B cell (primary cell): ENCODE measurements around the gene TMEM222. TPM values are rescaled to one million over a fixed set of nuclear protein-coding genes. Genes with fewer than 3 reads are reported as not detected.

Experiments used
- ATAC-seq: fragments of 200-7000 bp; cut with Tn5 transposase; one replicate; pipeline ENCODE4 v1.10.0; 2021; ENCODE audit warnings: low read depth, mild to moderate bottlenecking, moderate number of reproducible peaks, moderate library complexity
- CTCF ChIA-PET: fragments of 350-600 bp; sonication (Branson Sonifier 250); formaldehyde crosslinking; loops from one replicate; lab custom pipeline; 2021; ENCODE audit warnings: antibody characterized with exemption, inconsistent platforms; lab: Charles Lee
- POLR2A ChIA-PET: fragments of 350-600 bp; sonication (Branson Sonifier 250); formaldehyde crosslinking; loops from one replicate; lab custom pipeline; 2021; ENCODE audit warnings: antibody characterized with exemption; lab: Charles Lee
- DNase-seq: peaks from one replicate; pipeline ENCODE4 v3.0.0; 2013
- H2AFZ ChIP-seq: 2 replicates; pipeline ENCODE4 v1.6.1; 2012; ENCODE audit warnings: mild to moderate bottlenecking, low read depth, low read length; ENCODE audit not compliant: insufficient read depth, poor library complexity, severe bottlenecking
- H3K27ac ChIP-seq, 2 donors: 1 replicate in 1 of 2; 2 replicates in 1 of 2; pipeline ENCODE4 v1.5.1; 2012 to 2013; ENCODE audit warnings: low read length in 2 of 2, mild to moderate bottlenecking in 2 of 2, moderate library complexity in 1 of 2
- H3K27me3 ChIP-seq, 4 experiments: fragments of 200-600 bp in 1 of 4; sonication (generic) in 1 of 4; replicated peaks in 1 of 4; 1 replicate in 2 of 4; 2 replicates in 2 of 4; pipeline versions ENCODE4 v1.6.1 to v1.7.0; 2013 to 2016; ENCODE audit warnings: low read length in 3 of 4, mild to moderate bottlenecking in 2 of 4, mixed read lengths in 1 of 4, moderate library complexity in 1 of 4; ENCODE audit not compliant: insufficient read depth in 4 of 4, control insufficient read depth in 3 of 4; ENCODE audit errors: control extremely low read depth in 1 of 4
- H3K36me3 ChIP-seq, 2 experiments: replicated peaks in 1 of 2; 1 replicate in 1 of 2; 2 replicates in 1 of 2; pipeline versions ENCODE4 v1.6.1 to v1.7.1; 2013; ENCODE audit warnings: low read length in 1 of 2; ENCODE audit not compliant: insufficient read depth in 2 of 2, control insufficient read depth in 1 of 2; ENCODE audit errors: control extremely low read depth in 1 of 2, extremely low read depth in 1 of 2
- H3K4me1 ChIP-seq, 2 donors: fragments of 200-600 bp in 1 of 2; sonication (generic) in 1 of 2; 1 replicate in 1 of 2; 2 replicates in 1 of 2; pipeline versions ENCODE4 v1.5.1 to v1.6.1; 2013 to 2017; ENCODE audit warnings: low read length in 2 of 2; ENCODE audit not compliant: control insufficient read depth in 2 of 2, insufficient read depth in 2 of 2
- H3K4me2 ChIP-seq: replicated peaks from 2 replicates; pipeline ENCODE3; 2012; ENCODE audit warnings: mild to moderate bottlenecking, low read depth, low read length; ENCODE audit not compliant: poor library complexity, severe bottlenecking
- H3K4me3 ChIP-seq, 5 experiments: fragments of 200-600 bp in 1 of 5; sonication (generic) in 1 of 5; 1 replicate in 3 of 5; 2 replicates in 2 of 5; pipeline versions ENCODE4 v1.5.1 to v1.7.0; 2011 to 2016; ENCODE audit warnings: low read length in 4 of 5, mild to moderate bottlenecking in 4 of 5, low read depth in 2 of 5, control low read depth in 1 of 5, moderate library complexity in 1 of 5; ENCODE audit not compliant: insufficient read depth in 1 of 5; ENCODE audit errors: control extremely low read depth in 1 of 5, extremely low read depth in 1 of 5
- H3K79me2 ChIP-seq: fragments of 200-600 bp; sonication (generic); one replicate; pipeline ENCODE4 v1.6.0; 2016; ENCODE audit warnings: low read length; ENCODE audit not compliant: control insufficient read depth, insufficient read depth
- H3K9ac ChIP-seq: fragments of 200-600 bp; sonication (generic); 2 replicates; pipeline ENCODE4 v1.6.1; 2017; ENCODE audit warnings: mild to moderate bottlenecking, low read length, moderate library complexity
- H3K9me3 ChIP-seq, 3 donors: one replicate each; pipeline versions ENCODE4 v1.6.1 to v1.7.1; 2013; ENCODE audit warnings: low read length in 2 of 3; ENCODE audit not compliant: control insufficient read depth in 2 of 3, insufficient read depth in 1 of 3; ENCODE audit errors: control extremely low read depth in 1 of 3
- H4K20me1 ChIP-seq: 2 replicates; pipeline ENCODE4 v1.6.0; 2012; ENCODE audit warnings: mild to moderate bottlenecking, low read length; ENCODE audit not compliant: insufficient read depth, control insufficient read depth, poor library complexity, severe bottlenecking
- H3K27ac Mint-ChIP-seq: one replicate; pipeline ENCODE4 v1.8.0; 2021; ENCODE audit warnings: mixed read lengths
- H3K27me3 Mint-ChIP-seq: one replicate; pipeline ENCODE4 v1.8.0; 2021; ENCODE audit warnings: mixed read lengths
- H3K4me1 Mint-ChIP-seq: one replicate; pipeline ENCODE4 v1.8.0; 2021; ENCODE audit warnings: mixed read lengths
- H3K4me3 Mint-ChIP-seq: one replicate; pipeline ENCODE4 v1.8.0; 2021; ENCODE audit warnings: mixed read lengths
- H3K9me3 Mint-ChIP-seq: one replicate; pipeline ENCODE4 v1.8.0; 2022; ENCODE audit warnings: mixed read lengths; ENCODE audit not compliant: insufficient read depth
- EZH2 ChIP-seq: IDR thresholded peaks from 2 replicates; pipeline ENCODE4 v1.6.1; 2012; ENCODE audit warnings: borderline replicate concordance, low read depth, mild to moderate bottlenecking, moderate library complexity, low read length; ENCODE audit not compliant: insufficient read depth, poor library complexity, severe bottlenecking
- WGBS: methylation state at CpG from one replicate; pipeline ENCODE4 v1.1.5; 2013; ENCODE audit warnings: missing lambda C conversion rate; ENCODE audit not compliant: insufficient coverage; 5-methylcytosine and 5-hydroxymethylcytosine counted together
- intact Hi-C: fragments of 100-400 bp; cut with micrococcal nuclease; formaldehyde crosslinking; loops from one replicate; pipeline ENCODE4 v1.10.0; 2022
- polyA plus RNA-seq: library from polyadenylated mRNA; depleted of rRNA; stranded (reverse); fragments of >200 nt; gene quantifications from 2 replicates; pipeline ENCODE4 v1.2.3, GENCODE V29; 2012
- total RNA-seq, 2 donors: library from RNA; stranded (reverse); fragments of 120-200 nt in 1 of 2; gene quantifications; 1 replicate in 1 of 2; 2 replicates in 1 of 2; pipeline versions ENCODE4 v1.2.3 to v1.2.4, GENCODE V29; 2013 to 2022
- TF ChIP-seq, protein P1 (sequence below): fragments of 200-600 bp; IDR thresholded peaks from one replicate; pipeline ENCODE4 v1.8.0; 2022; ENCODE audit warnings: antibody characterized with exemption, mild to moderate bottlenecking

Gene TMEM222
- total and polyA plus RNA-seq, 2 donors (not counting 1 experiment from before 2014, with no cell fraction given): 44.2 to 80.9 TPM

DNA sequence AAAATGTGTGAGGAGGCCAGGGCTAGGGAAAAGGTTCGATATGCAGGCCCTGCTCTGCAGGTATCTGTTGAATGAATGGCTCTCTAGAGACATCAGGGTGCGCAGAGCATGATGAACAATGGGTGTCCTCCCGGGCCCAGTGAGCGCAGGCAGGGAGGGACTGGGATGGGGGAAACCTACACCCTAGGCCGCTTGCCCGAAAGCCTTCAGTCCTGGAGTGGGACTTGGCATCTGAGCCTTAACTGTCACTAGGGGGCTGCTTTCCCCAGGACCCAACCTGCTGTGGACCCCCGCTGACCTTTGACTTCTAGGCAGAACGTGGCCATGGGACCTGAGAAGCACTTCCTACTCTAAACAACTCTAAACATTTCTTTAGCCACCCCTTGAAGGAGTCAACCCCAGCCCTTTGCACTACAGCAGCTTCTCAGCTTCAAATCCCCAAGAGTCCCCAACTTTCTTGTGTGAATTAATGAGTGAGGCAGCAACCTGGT, 45.2 kb downstream of the TMEM222 start:
- Histone ChIP-seq H3K4me3 (no peak overlapping the region), H3K79me2 (no peaks in the 10 kb centered on the region), H3K27me3 (no peaks in the 10 kb centered on the region), H4K20me1 (no peaks in the 10 kb centered on the region), H3K36me3 (no peaks in the 10 kb centered on the region), H3K9ac (no peak overlapping the region), H3K27ac (no peak overlapping the region), H3K4me2 (peak overlapping the region; percentile 99), H3K4me1 (peaks cover 37 to 58% of the 10 kb centered on the region in 2 donors), H2AFZ (peak overlapping the region; percentile 25), H3K9me3 (no peaks in the 10 kb centered on the region)
- Mint-ChIP-seq H3K27me3 (no peaks in the 10 kb centered on the region), H3K27ac (peak overlapping the region; percentile 61), H3K9me3 (no peaks in the 10 kb centered on the region), H3K4me1 (peaks cover 60% of the 10 kb centered on the region), H3K4me3 (peak overlapping the region; percentile 83)
- ATAC-seq (no peak), DNase-seq (no peak)
- 69% methylated on average over 6 of the region's 8 CpGs for WGBS
- ChIA-PET CTCF (interaction anchor here (0.5 to 8.5 kb wide), 15 partner anchors 10 to 255 kb away, joined by 3 to 74 read pairs (median 5); partner anchors contain the start of genes CD164L2, GPR3 and SYTL1), POLR2A (interaction anchor here (4.7 kb wide), 1 partner anchor 25 kb away, joined by 14 read pairs; the partner anchor contains the start of gene SYTL1)
- TF ChIP-seq, protein P1, sequence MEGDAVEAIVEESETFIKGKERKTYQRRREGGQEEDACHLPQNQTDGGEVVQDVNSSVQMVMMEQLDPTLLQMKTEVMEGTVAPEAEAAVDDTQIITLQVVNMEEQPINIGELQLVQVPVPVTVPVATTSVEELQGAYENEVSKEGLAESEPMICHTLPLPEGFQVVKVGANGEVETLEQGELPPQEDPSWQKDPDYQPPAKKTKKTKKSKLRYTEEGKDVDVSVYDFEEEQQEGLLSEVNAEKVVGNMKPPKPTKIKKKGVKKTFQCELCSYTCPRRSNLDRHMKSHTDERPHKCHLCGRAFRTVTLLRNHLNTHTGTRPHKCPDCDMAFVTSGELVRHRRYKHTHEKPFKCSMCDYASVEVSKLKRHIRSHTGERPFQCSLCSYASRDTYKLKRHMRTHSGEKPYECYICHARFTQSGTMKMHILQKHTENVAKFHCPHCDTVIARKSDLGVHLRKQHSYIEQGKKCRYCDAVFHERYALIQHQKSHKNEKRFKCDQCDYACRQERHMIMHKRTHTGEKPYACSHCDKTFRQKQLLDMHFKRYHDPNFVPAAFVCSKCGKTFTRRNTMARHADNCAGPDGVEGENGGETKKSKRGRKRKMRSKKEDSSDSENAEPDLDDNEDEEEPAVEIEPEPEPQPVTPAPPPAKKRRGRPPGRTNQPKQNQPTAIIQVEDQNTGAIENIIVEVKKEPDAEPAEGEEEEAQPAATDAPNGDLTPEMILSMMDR: no peak
- no peak for TF ChIP-seq EZH2
- intact Hi-C loops: loop anchor here (5.0 kb wide), 1 partner anchor 45 kb away; the partner anchor contains the start of gene TMEM222

DNA sequence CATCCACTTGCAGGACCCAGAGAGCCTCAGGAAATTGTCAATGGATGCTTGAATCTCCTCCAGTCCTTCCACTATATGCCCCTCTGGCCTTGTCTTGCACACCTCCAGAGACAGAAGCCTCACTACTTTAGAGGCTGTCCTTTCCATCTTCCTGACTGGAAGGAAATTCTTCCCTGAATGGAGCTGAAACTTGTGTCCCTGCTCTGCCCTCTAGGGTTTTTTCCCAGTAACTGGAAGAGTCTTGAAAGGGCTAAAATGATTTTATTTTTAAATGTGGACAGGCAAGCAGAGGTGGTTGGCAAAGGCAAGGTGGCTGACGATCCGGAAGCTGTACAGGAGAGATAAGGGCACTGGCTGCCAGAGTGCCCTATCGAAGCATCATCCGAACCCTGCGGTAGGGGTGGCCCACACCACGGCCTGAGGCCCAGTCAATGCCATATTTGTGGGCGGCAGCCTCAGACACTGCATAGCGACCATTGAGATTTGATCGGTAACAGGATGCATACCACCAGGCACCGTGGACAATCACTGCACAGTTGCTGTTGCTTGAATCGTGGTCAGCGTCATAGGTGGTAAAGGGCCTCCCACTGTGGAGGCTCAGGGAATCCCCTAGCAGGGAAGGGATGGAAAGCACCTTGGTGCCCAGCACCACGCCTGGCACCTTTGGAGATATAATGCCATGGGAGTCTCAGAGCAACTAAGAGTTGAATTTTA, 47.1 kb downstream of the TMEM222 start:
- DNase-seq: no peak
- intact Hi-C loops: loop anchor here (2.0 to 5.0 kb wide), 2 partner anchors 20 to 47 kb away; partner anchors contain the start of gene TMEM222

More for the DNA sequence above, 47.1 kb downstream of the TMEM222 start:
- peak overlapping the region; percentile 60 for H3K4me3 Mint-ChIP-seq
- no peaks in the 10 kb centered on the region for H3K79me2 ChIP-seq
- no peaks in the 10 kb centered on the region for H3K9me3 ChIP-seq
- ChIA-PET CTCF (interaction anchor here (1.1 to 8.5 kb wide), 5 partner anchors 12 to 300 kb away, joined by 4 to 74 read pairs (median 4); partner anchors contain the start of gene SYTL1), POLR2A (no interaction called here)
- no peaks in the 10 kb centered on the region for H3K27me3 ChIP-seq
- H2AFZ ChIP-seq: no peak overlapping the region
- no peak for ATAC-seq
- no peaks in the 10 kb centered on the region for H3K9me3 Mint-ChIP-seq
- H3K27ac ChIP-seq: peak overlapping the region; percentile 39 to 41
- H3K4me2 ChIP-seq: peak overlapping the region; percentile 58
- no peaks in the 10 kb centered on the region for H4K20me1 ChIP-seq
- peaks cover 61% of the 10 kb centered on the region for H3K4me1 Mint-ChIP-seq
- no peaks in the 10 kb centered on the region for H3K27me3 Mint-ChIP-seq
- no peaks in the 10 kb centered on the region for H3K36me3 ChIP-seq
- TF ChIP-seq EZH2: no peak
- TF ChIP-seq, protein P1: no peak
- peaks cover 37 to 64% of the 10 kb centered on the region in 2 donors for H3K4me1 ChIP-seq
- 25% methylated on average over 13 of the region's 13 CpGs for WGBS
- peak overlapping the region in 1 of 5 experiments; percentile 6 for H3K4me3 ChIP-seq
- H3K27ac Mint-ChIP-seq: peak overlapping the region; percentile 74
- H3K9ac ChIP-seq: no peak overlapping the region
